Activated B cell treated with CpG ODN at 0.5 μM for 24 hours (primary cell): Measurements from ENCODE around the gene PRXL2A. TPM values are rescaled to one million over a fixed set of nuclear protein-coding genes. Genes with fewer than 3 reads are reported as not detected.
"Not testable (repeated sequence)": the region's sequence is repeated elsewhere in the genome, so short reads cannot be mapped to it uniquely, and the experiment has no call there.

ENCODE experiments used
- ATAC-seq: fragments of 200-7000 bp; cut with Tn5 transposase; one replicate; pipeline ENCODE4 v1.10.0; 2021; ENCODE audit warnings: low read depth, mild to moderate bottlenecking, moderate library complexity
- CTCF ChIA-PET: fragments of 350-600 bp; sonication (Branson Sonifier 250); formaldehyde crosslinking; loops from one replicate; lab custom pipeline; 2021; ENCODE audit warnings: antibody characterized with exemption; lab: Charles Lee
- POLR2A ChIA-PET: fragments of 350-600 bp; sonication (Branson Sonifier 250); formaldehyde crosslinking; loops from one replicate; lab custom pipeline; 2021; ENCODE audit warnings: antibody characterized with exemption; lab: Charles Lee
- DNase-seq: peaks from one replicate; pipeline ENCODE4 v3.0.0; 2022
- H3K27ac Mint-ChIP-seq: one replicate; pipeline ENCODE4 v1.8.0; 2020; ENCODE audit warnings: mixed read lengths
- H3K27me3 Mint-ChIP-seq: one replicate; pipeline ENCODE4 v1.8.0; 2021; ENCODE audit warnings: mixed read lengths
- H3K36me3 Mint-ChIP-seq: one replicate; pipeline ENCODE4 v1.8.0; 2021; ENCODE audit warnings: low read depth, mixed read lengths
- H3K4me1 Mint-ChIP-seq: one replicate; pipeline ENCODE4 v1.8.0; 2021; ENCODE audit warnings: mixed read lengths
- H3K4me3 Mint-ChIP-seq: one replicate; pipeline ENCODE4 v1.8.0; 2020; ENCODE audit warnings: mild to moderate bottlenecking, mixed read lengths
- H3K9me3 Mint-ChIP-seq: one replicate; pipeline ENCODE4 v1.8.0; 2020; ENCODE audit warnings: mixed read lengths
- CTCF ChIP-seq: fragments of 200-600 bp; IDR thresholded peaks from one replicate; pipeline ENCODE4 v1.8.0; 2022; ENCODE audit warnings: antibody characterized with exemption, mild to moderate bottlenecking
- intact Hi-C: fragments of 100-400 bp; cut with micrococcal nuclease; formaldehyde crosslinking; loops from one replicate; pipeline ENCODE4 v1.15.1; 2024
- total RNA-seq: library from RNA; stranded (reverse); gene quantifications from 2 replicates; pipeline ENCODE4 v1.2.3, GENCODE V29; 2022

PRXL2A gene
- total RNA-seq, 1 donor from 2014 or later = 8.5 TPM

GRCh38 chr10:80413271-80413996 lies 5.1 kb downstream of the PRXL2A start:
- Mint-ChIP-seq H3K27ac (no peak overlapping the region), H3K36me3 (no peaks in the 10 kb centered on the region), H3K4me1 (peaks cover 5% of the 10 kb centered on the region), H3K9me3 (no peaks in the 10 kb centered on the region), H3K4me3 (no peak overlapping the region), H3K27me3 (no peaks in the 10 kb centered on the region)
- DNase-seq = no peak
- no peak for ATAC-seq
- CTCF ChIA-PET = interaction anchor here (0.9 kb wide), 1 partner anchor 36 kb away, joined by 3 read pairs; no protein-coding TSS in a partner anchor
- intact Hi-C loops = no loop called here
- POLR2A ChIA-PET = no interaction called here
- TF ChIP-seq CTCF = no peak

GRCh38 chr10:80414142-80414895 lies 6.0 kb downstream of the PRXL2A start:
- CTCF ChIA-PET = interaction anchor here (0.9 kb wide), 1 partner anchor 37 kb away, joined by 3 read pairs; no protein-coding TSS in a partner anchor
- H3K27me3 Mint-ChIP-seq = no peaks in the 10 kb centered on the region
- POLR2A ChIA-PET = no interaction called here

GRCh38 chr10:80415734-80416478 lies 7.6 kb downstream of the PRXL2A start:
- H3K27me3 Mint-ChIP-seq = no peaks in the 10 kb centered on the region
- H3K4me3 Mint-ChIP-seq = no peak overlapping the region
- no peak for TF ChIP-seq CTCF
- H3K9me3 Mint-ChIP-seq = no peaks in the 10 kb centered on the region
- intact Hi-C loops = no loop called here
- no peak overlapping the region for H3K27ac Mint-ChIP-seq
- no peak for DNase-seq
- CTCF ChIA-PET = no interaction called here
- H3K36me3 Mint-ChIP-seq = no peaks in the 10 kb centered on the region
- peaks cover 11% of the 10 kb centered on the region for H3K4me1 Mint-ChIP-seq
- no peak for ATAC-seq
- POLR2A ChIA-PET = no interaction called here

More at GRCh38 chr10:80414142-80414895, 6.0 kb downstream of the PRXL2A start:
- DNase-seq (no peak), ATAC-seq (no peak)
- Mint-ChIP-seq H3K9me3 (no peaks in the 10 kb centered on the region), H3K36me3 (no peaks in the 10 kb centered on the region), H3K4me3 (no peak overlapping the region), H3K27ac (no peak overlapping the region), H3K4me1 (peaks cover 2% of the 10 kb centered on the region)
- intact Hi-C loops = no loop called here
- TF ChIP-seq CTCF = no peak

- no peak overlapping the region for H3K4me3 Mint-ChIP-seq
- ChIA-PET POLR2A (no interaction called here), CTCF (no interaction called here)
- no peaks in the 10 kb centered on the region for H3K27me3 Mint-ChIP-seq
- DNase-seq = no peak
- no peak overlapping the region for H3K27ac Mint-ChIP-seq
- no peaks in the 10 kb centered on the region for H3K9me3 Mint-ChIP-seq
- no peak for TF ChIP-seq CTCF
- H3K4me1 Mint-ChIP-seq = peaks cover 18% of the 10 kb centered on the region
- no peaks in the 10 kb centered on the region for H3K36me3 Mint-ChIP-seq
- no peak for ATAC-seq
- intact Hi-C loops = no loop called here
Observed at GRCh38 chr10:80416479-80417098, 8.2 kb downstream of the PRXL2A start.

- H3K4me3 Mint-ChIP-seq, intact Hi-C loops, POLR2A ChIA-PET, H3K9me3 Mint-ChIP-seq, H3K27ac Mint-ChIP-seq, H3K36me3 Mint-ChIP-seq, DNase-seq, ATAC-seq, CTCF ChIA-PET, H3K27me3 Mint-ChIP-seq: not testable (repeated sequence)
- H3K4me1 Mint-ChIP-seq = peaks cover 25% of the 10 kb centered on the region
Observed at GRCh38 chr10:80417256-80417655, 8.9 kb downstream of the PRXL2A start.
